ENCODE results near the gene YIPF3.

- TF ChIP-seq CTCF (IDR thresholded peaks at IDR 0.05), result no peak
- TF ChIP-seq POLR2A (IDR thresholded peaks at IDR 0.05), result no peak
Observed at GRCh38 chr6:43492673-43493072, 24.1 kb downstream of the YIPF3 start.
